KOPT-K1 (cell line): ENCODE results near the gene TRIM52.
"Not testable (repeated sequence)": the region's sequence is repeated elsewhere in the genome, so short reads cannot be mapped to it uniquely, and the experiment has no call there.

ENCODE experiments used
- H3K27ac ChIP-seq: fragments of 200-600 bp; sonication (generic); 2 replicates; pipeline ENCODE4 v1.5.1; 2016; ENCODE audit warnings: antibody characterized with exemption, mild to moderate bottlenecking, low read depth, low read length; ENCODE audit not compliant: poor library complexity, severe bottlenecking
- H3K36me3 ChIP-seq: fragments of 200-600 bp; sonication (generic); 2 replicates; pipeline ENCODE4 v1.5.1; 2017; ENCODE audit warnings: antibody characterized with exemption, mild to moderate bottlenecking, low read length, moderate library complexity; ENCODE audit not compliant: insufficient read depth
- H3K9me3 ChIP-seq: fragments of 200-600 bp; sonication (generic); 2 replicates; pipeline ENCODE4 v1.5.1; 2017; ENCODE audit warnings: antibody characterized with exemption, low read length, mild to moderate bottlenecking; ENCODE audit not compliant: insufficient read depth, poor library complexity, severe bottlenecking

Gene TRIM52

DNA sequence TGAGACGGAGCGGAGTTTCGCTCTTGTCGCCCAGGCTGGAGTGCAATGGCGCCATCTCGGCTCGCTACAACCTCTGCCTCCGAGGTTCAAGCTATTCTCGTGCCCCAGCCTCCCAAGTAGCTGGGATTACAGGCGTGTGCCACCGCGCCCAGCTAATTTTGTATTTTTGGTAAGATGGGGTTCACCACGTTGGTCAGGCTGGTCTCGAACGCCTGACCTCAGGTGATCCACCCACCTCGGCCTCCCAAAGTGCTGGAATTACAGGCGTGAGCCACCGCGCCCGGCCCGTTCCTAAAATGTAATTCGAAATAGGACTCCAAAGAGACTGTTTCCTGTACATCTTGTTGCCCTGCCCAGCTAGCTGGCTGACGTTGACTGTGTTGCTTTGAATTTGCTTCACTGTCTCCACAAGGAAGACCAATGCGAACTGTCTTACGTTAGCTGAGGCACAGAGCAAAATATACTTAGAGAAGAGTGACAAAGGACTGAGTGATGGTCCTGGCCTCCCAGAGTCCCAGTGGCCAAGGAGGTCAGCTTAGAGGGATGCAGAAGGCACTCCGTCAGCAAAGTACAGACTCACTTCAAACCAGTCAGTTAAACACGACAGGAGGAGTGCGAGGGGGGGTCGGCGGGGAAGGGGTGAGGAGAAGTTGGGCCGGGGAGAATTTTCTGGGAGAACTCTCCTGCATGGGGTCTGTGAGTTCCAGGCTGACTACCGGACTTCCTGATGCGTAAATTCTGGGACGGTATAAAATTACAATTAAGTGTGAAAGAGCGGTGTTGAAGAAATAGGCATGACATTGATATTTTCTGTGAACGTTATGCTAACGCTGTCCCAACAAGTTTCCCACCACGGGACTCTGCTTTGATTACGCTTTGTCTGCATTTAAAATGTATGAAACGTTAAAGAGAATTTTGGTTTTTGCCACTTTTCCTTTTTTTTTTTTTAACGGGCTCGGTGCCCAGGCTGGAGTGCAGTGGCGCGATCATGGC lies 44.6 kb downstream of the TRIM52 start:
- Histone ChIP-seq H3K36me3 (no peaks in the 10 kb centered on the region), H3K27ac (peak overlapping the region; percentile 23), H3K9me3 (no peaks in the 10 kb centered on the region)

DNA sequence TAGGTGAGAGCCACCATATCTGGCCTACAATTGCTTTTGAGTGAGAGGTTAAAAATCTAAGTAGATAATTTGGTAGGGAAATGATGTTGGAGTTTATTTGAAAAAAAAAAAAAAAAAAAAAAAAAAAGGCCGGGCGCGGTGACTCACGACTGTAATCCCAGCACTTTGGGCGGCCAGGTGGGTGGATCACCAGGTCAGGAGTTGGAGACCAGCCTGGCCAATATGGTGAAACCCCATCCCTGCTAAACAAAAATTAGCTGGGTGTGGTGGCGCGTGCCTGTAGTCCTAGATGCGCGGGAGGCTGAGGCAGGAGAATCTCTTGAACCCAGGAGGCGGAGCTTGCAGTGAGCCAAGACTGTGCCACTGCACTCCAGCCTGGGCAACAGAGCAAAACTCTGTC lies 46.7 kb downstream of the TRIM52 start:
- not testable (repeated sequence) for H3K27ac ChIP-seq, H3K36me3 ChIP-seq, H3K9me3 ChIP-seq

DNA sequence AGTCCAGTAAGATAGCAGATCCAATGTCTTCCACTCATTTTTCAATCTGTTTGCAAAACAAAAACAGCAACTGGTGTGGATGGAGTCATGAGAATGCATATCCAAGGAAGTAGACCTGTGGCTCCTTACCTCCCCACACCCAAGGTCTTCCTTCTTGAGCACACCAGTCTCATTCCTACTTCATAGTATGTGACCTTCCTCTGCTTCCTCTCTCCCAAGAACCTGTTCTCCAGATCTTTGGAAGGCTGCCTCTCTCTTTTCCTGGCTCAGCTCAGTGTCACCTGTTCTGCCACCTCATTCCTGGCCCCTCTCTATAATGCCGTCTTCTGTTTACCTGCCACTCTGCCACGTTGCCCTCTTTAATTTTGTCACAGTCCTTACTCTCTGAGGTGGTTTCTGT lies 48.0 kb downstream of the TRIM52 start:
- Histone ChIP-seq H3K27ac (no peak overlapping the region), H3K36me3 (no peaks in the 10 kb centered on the region), H3K9me3 (peaks cover 7% of the 10 kb centered on the region)

DNA sequence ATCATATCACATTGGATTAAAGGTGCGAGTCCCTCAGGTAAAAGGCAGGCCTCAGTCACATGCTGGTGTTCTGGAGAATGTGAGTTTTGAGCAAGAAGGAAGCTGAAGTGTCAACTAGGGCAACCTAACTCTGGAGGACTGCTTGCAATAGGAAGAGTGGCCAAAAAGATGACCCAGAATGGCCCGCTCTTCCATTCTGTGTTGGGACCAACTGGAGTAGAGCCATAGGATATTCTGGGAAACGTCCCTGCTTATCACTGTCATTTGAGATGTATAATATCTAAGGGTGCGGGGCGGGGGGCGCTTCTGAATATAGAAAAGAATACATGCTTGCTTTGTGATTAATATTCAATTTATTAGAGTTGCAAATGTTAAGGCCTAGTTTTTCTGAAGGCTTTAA lies 48.9 kb downstream of the TRIM52 start:
- H3K27ac ChIP-seq, result no peak overlapping the region
- no peaks in the 10 kb centered on the region for H3K36me3 ChIP-seq

DNA sequence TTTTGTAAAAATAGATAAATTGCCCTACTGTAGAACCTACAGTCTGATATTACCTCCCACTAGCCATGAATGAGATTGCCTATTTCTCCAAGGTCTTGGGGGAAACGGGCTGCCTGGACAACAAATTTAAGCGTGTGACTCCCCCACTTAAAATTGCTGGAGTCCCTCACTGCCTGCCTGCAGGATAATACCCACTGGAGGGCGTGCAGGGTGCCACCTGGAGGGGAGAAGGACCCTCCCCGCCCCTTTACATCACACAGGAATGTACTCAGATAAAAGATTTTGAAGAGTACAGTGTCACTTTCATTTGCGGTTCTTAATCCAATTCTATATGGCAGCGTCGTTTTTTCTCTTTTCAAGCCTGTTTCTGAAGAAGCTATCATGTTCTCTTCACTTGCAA lies 49.7 kb downstream of the TRIM52 start:
- Histone ChIP-seq H3K36me3 (no peaks in the 10 kb centered on the region), H3K27ac (no peak overlapping the region), H3K9me3 (peaks cover 20% of the 10 kb centered on the region)

More for the DNA sequence above, 48.9 kb downstream of the TRIM52 start:
- H3K9me3 ChIP-seq, result peaks cover 15% of the 10 kb centered on the region

DNA sequence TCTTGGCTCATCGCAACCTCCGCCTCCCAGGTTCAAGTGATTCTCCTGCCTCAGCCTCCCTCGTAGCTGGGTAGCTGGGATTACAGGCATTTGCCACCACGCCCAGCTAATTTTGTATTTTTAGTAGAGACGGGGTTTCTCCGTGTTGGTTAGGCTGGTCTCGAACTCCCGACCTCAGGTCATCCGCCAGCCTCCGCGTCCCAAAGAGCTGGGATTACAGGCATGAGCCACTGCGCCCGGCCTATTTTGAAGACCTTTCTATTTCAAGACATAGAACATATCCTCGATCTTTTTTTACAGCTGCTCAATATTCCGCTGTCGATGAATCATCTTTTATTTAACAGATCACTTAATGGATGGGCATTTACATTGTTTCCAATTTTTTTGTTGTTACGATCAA lies 50.2 kb downstream of the TRIM52 start:
- H3K36me3 ChIP-seq, H3K27ac ChIP-seq: not testable (repeated sequence)
- peaks cover 20% of the 10 kb centered on the region for H3K9me3 ChIP-seq

DNA sequence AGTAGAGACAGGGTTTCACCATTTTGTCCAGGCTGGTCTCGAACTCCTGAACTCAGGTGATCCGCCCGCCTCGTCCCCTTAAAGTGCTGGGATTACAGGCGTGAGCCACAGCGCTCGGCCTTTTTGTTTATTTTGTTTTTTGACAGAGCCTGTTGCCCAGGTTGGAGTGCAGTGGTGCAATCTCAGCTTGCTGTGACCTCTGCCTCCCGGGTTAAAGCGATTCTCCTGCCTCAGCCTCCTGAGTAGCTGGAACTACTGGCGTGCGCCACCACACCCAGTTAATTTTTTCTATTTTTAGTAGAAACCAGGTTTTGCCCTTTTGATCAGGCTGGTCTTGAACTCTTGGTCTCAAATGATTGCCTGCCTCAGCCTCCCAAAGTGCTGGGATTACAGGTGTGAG lies 50.8 kb downstream of the TRIM52 start:
- not testable (repeated sequence) for H3K27ac ChIP-seq

DNA sequence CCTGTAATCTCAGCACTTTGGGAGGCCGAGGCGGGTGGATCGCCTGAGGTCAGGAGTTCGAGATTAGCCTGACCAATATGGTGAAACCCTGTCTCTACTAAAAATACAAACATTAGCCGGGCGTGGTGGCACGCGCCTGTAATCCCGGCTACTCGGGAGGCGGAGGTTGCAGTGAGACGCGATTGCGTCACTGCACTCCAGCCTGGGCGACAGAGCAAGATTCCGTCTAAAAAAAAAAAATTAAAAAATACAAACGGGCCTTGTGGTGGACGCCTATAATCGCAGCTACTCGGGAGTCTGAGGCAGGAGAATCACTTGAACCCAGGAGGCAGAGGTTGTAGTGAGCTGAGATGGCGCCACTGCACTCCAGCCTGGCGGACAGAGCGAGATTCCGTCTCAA lies 51.9 kb downstream of the TRIM52 start:
- H3K36me3 ChIP-seq, H3K27ac ChIP-seq: not testable (repeated sequence)
- H3K9me3 ChIP-seq, result peaks cover 20% of the 10 kb centered on the region

More for the DNA sequence above, 50.8 kb downstream of the TRIM52 start:
- H3K9me3 ChIP-seq, result peaks cover 20% of the 10 kb centered on the region
- not testable (repeated sequence) for H3K36me3 ChIP-seq

DNA sequence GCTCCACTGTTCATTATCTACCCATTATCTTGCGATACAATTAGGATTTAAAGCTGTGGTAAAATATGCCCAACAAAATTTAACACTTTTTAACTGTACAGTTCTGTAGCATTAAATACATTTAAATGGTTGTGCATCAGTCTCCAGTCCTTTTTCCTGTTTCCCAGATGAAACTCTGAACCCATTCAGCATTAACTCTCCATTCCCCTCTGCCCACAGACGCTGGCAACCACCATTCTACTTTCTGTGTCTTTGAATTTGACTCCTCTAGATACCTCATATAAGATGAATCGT lies 53.0 kb downstream of the TRIM52 start:
- H3K27ac ChIP-seq, result no peak overlapping the region
- peaks cover 20% of the 10 kb centered on the region for H3K9me3 ChIP-seq
- H3K36me3 ChIP-seq, result no peaks in the 10 kb centered on the region

DNA sequence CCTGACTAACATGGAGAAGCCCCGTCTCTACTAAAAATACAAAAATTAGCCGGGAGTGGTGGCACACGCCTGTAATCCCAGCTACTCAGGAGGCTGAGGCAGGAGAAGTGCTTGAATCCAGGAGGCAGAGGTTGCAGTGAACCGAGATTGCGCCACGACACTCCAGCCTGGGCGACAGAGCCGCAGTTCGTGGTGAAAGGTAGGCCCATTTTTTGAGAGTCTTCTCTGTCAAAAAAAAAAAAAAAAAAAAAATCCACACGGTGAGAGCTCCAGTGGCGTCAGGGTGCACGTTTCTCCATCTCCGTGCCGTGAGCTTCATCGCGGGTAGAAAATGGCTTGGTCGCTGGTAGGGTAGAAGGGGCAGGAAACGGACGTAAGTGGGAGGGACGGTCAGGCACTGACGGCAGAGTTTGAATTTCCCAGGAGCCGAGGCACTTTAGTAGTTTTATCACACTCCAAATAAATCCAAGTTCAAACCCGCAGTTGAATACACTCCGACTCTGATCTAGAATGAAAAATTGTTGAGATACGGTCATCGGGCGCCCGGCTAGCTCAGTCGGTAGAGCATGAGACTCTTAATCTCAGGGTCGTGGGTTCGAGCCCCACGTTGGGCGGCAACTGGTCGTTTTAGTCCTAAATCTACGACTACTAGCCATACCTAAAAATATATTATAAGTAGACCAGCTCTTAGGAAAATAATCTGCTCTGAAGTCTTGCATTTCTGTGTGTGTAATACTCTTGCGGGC lies 53.6 kb downstream of the TRIM52 start:
- peaks cover 20% of the 10 kb centered on the region for H3K9me3 ChIP-seq
- no peaks in the 10 kb centered on the region for H3K36me3 ChIP-seq
- H3K27ac ChIP-seq, result peak overlapping the region; percentile 15

DNA sequence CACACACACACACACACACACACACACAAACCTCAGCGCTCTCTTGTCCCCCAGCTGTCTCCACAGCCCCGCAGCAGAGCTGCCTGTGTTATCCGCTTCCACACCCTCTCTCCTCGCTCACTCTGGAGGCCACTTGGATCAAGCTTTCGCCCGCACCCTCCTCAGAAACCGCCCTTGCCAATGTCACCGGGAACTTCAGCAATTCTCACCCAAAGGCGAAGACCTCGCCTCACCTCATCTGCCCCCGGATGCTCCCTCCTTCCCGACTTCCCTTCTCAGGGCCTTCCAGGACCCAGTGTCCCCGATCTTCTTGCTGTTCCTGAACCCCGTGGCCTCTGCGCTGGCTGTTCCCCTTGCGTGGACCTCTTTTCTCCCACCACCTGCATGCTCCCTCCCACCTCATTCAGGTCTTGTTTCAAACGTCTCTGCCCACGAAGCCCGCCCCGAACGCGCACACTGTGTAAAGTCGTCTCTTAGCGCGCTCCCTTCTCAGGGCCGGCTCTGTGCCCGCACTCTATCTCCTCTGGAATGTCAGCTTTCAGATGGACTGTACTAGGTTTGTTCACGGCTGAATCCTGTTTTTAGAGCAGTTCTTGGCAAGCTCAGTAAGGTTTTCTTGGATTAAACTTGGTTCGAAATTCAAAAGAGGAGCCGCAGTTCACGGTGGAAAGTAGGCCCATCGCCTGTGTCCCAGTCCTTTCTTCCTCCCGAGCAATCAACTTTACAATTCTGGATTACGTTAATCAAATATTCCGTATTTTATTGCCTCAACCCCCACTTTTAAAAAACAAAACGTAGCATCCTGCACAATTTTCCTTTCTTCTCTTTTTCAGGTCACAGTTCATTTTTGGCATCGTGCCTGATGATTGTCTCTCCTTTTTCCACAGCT lies 54.9 kb downstream of the TRIM52 start:
- Histone ChIP-seq H3K9me3 (peaks cover 20% of the 10 kb centered on the region), H3K36me3 (no peaks in the 10 kb centered on the region), H3K27ac (no peak overlapping the region)
